Panc1 (cell line): Measurements from ENCODE around the gene ANKMY2. TPM values are rescaled to one million over a fixed set of nuclear protein-coding genes. Genes with fewer than 3 reads are reported as not detected.

Experiments
- ATAC-seq: fragments of 200-7000 bp; cut with Tn5 transposase; 2 replicates; pipeline ENCODE4 v1.9.1; 2020; ENCODE audit warnings: mild to moderate bottlenecking, moderate library complexity
- BruUV-seq: library from RNA; stranded (reverse); fragments of 400-500 nt; replicated peaks from 2 replicates; lab custom pipeline; 2021; lab: Mats Ljungman, UMichigan
- CTCF ChIA-PET: fragments of 300-600 bp; sonication (Branson Sonifier 250); formaldehyde crosslinking; loops from one replicate; lab custom pipeline; 2022; ENCODE audit warnings: antibody characterized with exemption; lab: Charles Lee
- POLR2A ChIA-PET: fragments of 300-600 bp; sonication (Branson Sonifier 250); formaldehyde crosslinking; loops from one replicate; lab custom pipeline; 2022; ENCODE audit warnings: antibody characterized with exemption; lab: Charles Lee
- DNase-seq: peaks from one replicate; pipeline ENCODE4 v3.0.0-alpha.2; 2010; ENCODE audit warnings: low read depth, low spot score
- H3K27ac ChIP-seq: 2 replicates; pipeline ENCODE4 v1.5.1; 2011; ENCODE audit warnings: mild to moderate bottlenecking, low read length, inconsistent platforms
- H3K27me3 ChIP-seq: fragments of 200-500 bp; sonication (Bioruptor generic); 2 replicates; pipeline ENCODE4 v1.6.0; 2014; ENCODE audit warnings: low read length, inconsistent platforms; ENCODE audit not compliant: control insufficient read depth, insufficient read depth
- H3K36me3 ChIP-seq: fragments of 200-500 bp; sonication (Bioruptor generic); 2 replicates; pipeline ENCODE4 v1.5.1; 2014; ENCODE audit warnings: inconsistent platforms, mild to moderate bottlenecking, low read length, moderate library complexity; ENCODE audit not compliant: control insufficient read depth, insufficient read depth
- H3K4me1 ChIP-seq: 2 replicates; pipeline ENCODE4 v1.5.1; 2011; ENCODE audit warnings: inconsistent platforms, mild to moderate bottlenecking, low read length, moderate library complexity; ENCODE audit not compliant: control insufficient read depth, insufficient read depth
- H3K4me3 ChIP-seq, 2 experiments: 2 replicates each; pipeline ENCODE4 v1.5.1; 2011 to 2012; ENCODE audit warnings: low read depth in 2 of 2, low read length in 2 of 2, mild to moderate bottlenecking in 2 of 2, inconsistent platforms in 1 of 2, moderate library complexity in 1 of 2
- H3K9me3 ChIP-seq: fragments of 200-500 bp; sonication (Bioruptor generic); 2 replicates; pipeline ENCODE4 v1.5.1; 2014; ENCODE audit warnings: low read depth, mild to moderate bottlenecking, inconsistent platforms, low read length, moderate library complexity; ENCODE audit not compliant: control insufficient read depth, insufficient read depth
- POLR2AphosphoS5 ChIP-seq: IDR thresholded peaks from 2 replicates; pipeline ENCODE4 v1.6.1; 2012; ENCODE audit warnings: mild to moderate bottlenecking, low read depth, low read length, moderate library complexity
- REST ChIP-seq, 2 experiments: IDR thresholded peaks; 2 replicates each; pipeline ENCODE4 v1.6.1; 2011 to 2012; ENCODE audit warnings: low read depth in 2 of 2, control low read depth in 1 of 2, low read length in 1 of 2, mild to moderate bottlenecking in 1 of 2, moderate library complexity in 1 of 2; ENCODE audit not compliant: insufficient read depth in 1 of 2
- SIN3A ChIP-seq: IDR thresholded peaks from 2 replicates; pipeline ENCODE4 v1.6.1; 2012; ENCODE audit warnings: low read depth, mild to moderate bottlenecking, low read length, moderate library complexity, borderline replicate concordance; ENCODE audit not compliant: insufficient read depth
- TCF7L2 ChIP-seq: IDR thresholded peaks from 2 replicates; pipeline ENCODE4 v1.6.1; 2011; ENCODE audit warnings: mild to moderate bottlenecking, low read depth, low read length, inconsistent platforms
- in situ Hi-C: cut with HindIII; loops from 2 replicates; pipeline ENCODE4 v1.10.0; 2016; ENCODE audit warnings: low sequenced_read_pairs, low pct_unique_long_range_greater_than_20kb
- intact Hi-C: fragments of 100-400 bp; cut with micrococcal nuclease; formaldehyde crosslinking; loops from one replicate; pipeline ENCODE4 v1.10.0; 2022; ENCODE audit not compliant: unreplicated experiment
- total RNA-seq: library from RNA; stranded (reverse); gene quantifications from one replicate; pipeline ENCODE4 v1.2.1, GENCODE V29; 2021; ENCODE audit not compliant: unreplicated experiment
- TF ChIP-seq, protein P1 (sequence below): fragments of 450-650 bp; IDR thresholded peaks from 2 replicates; pipeline ENCODE4 v1.5.1; 2017; ENCODE audit warnings: mild to moderate bottlenecking

Gene ANKMY2
- total RNA-seq, 1 experiment from 2014 or later: 18.6 TPM

GRCh38 chr7:16594061-16594460, 51.5 kb downstream of the ANKMY2 start:
- TF ChIP-seq REST (IDR thresholded peaks at IDR 0.05; ENCODE audit: insufficient read depth in 1 of 2, low read depth in 2 of 2, low read length in 1 of 2): no peak
- no peak for TF ChIP-seq TCF7L2
- no peak for ATAC-seq
- H3K27ac ChIP-seq: no peak overlapping the region
- H3K27me3 ChIP-seq: no peaks in the 10 kb centered on the region
- H3K4me3 ChIP-seq: no peak overlapping the region
- DNase-seq: no peak
- ChIA-PET CTCF (no interaction called here), POLR2A (interaction anchor here (0.6 kb wide), 1 partner anchor 25 kb away, joined by 3 read pairs; no protein-coding TSS in a partner anchor)
- in situ Hi-C loops (no loop called here), intact Hi-C loops (no loop called here)
- H3K4me1 ChIP-seq: no peaks in the 10 kb centered on the region
- BruUV-seq: no TSS peak
- no peaks in the 10 kb centered on the region for H3K9me3 ChIP-seq
- no peaks in the 10 kb centered on the region for H3K36me3 ChIP-seq

DNA sequence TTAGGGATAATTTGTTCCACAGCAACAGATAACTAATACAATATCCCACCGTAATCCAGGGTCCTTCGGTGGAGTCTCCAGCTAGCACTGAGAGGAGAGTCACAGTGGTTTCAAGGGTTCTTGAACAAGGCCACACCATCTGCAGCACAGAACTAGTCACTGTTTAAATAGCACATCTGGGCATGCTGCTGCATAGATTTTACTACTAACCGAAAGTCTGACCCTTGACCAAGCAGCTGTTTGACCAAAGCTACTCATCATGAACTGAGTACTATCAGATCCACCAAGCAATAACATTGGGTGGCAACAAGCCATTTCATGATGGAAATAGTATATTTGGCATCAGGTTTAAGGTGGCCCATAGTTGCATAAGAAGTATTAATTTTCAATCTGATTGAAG, 53.2 kb downstream of the ANKMY2 start:
- no peak for DNase-seq
- in situ Hi-C loops (no loop called here), intact Hi-C loops (no loop called here)
- BruUV-seq: no TSS peak
- Histone ChIP-seq H3K9me3 (no peaks in the 10 kb centered on the region), H3K27ac (no peak overlapping the region), H3K36me3 (no peaks in the 10 kb centered on the region), H3K4me1 (no peaks in the 10 kb centered on the region), H3K4me3 (no peak overlapping the region), H3K27me3 (no peaks in the 10 kb centered on the region)
- TF ChIP-seq REST (IDR thresholded peaks at IDR 0.05; ENCODE audit: insufficient read depth in 1 of 2, low read depth in 2 of 2, low read length in 1 of 2) (no peak), TCF7L2 (no peak), POLR2AphosphoS5 (no peak), SIN3A (no peak)
- TF ChIP-seq, protein P1, sequence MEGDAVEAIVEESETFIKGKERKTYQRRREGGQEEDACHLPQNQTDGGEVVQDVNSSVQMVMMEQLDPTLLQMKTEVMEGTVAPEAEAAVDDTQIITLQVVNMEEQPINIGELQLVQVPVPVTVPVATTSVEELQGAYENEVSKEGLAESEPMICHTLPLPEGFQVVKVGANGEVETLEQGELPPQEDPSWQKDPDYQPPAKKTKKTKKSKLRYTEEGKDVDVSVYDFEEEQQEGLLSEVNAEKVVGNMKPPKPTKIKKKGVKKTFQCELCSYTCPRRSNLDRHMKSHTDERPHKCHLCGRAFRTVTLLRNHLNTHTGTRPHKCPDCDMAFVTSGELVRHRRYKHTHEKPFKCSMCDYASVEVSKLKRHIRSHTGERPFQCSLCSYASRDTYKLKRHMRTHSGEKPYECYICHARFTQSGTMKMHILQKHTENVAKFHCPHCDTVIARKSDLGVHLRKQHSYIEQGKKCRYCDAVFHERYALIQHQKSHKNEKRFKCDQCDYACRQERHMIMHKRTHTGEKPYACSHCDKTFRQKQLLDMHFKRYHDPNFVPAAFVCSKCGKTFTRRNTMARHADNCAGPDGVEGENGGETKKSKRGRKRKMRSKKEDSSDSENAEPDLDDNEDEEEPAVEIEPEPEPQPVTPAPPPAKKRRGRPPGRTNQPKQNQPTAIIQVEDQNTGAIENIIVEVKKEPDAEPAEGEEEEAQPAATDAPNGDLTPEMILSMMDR: no peak
- CTCF ChIA-PET: no interaction called here
- POLR2A ChIA-PET: no interaction called here
- no peak for ATAC-seq
